Cerebellar cortex (tissue), 1 donor: Measurements from ENCODE around the gene DSCAM.

ENCODE experiments used
- DNase-seq: peaks from one replicate; pipeline ENCODE4 v3.0.0-alpha.2; 2015; ENCODE audit warnings: low spot score

The DSCAM gene

DNA sequence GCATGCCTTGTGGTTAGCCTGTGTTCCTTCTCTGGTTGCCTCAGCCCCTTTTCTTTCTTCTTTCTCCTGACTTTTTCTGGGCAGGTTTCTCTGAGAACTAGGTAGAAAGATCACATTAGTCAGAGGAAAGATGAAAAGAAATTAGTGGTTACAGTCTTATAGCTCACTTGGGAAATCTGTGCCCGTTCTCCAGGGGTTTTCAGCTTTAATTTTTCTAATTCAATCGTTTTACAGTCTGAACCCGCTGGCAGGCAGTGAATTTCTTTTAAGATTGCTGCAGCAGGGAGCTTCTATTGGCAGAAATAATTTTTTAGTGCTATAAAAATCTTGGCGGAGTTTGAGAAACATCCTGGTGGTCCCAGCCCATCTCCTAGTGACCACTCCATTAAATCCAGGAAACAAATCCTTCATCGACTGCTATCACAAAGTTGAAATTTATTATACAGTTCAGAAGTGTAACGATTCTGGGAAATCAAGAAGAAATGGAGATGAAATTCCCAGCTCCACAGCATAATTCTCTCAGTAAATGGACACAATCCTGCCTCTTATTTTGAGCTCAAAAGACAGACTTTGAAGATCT is 866.6 kb downstream of the DSCAM start:
- no peak for DNase-seq

DNA sequence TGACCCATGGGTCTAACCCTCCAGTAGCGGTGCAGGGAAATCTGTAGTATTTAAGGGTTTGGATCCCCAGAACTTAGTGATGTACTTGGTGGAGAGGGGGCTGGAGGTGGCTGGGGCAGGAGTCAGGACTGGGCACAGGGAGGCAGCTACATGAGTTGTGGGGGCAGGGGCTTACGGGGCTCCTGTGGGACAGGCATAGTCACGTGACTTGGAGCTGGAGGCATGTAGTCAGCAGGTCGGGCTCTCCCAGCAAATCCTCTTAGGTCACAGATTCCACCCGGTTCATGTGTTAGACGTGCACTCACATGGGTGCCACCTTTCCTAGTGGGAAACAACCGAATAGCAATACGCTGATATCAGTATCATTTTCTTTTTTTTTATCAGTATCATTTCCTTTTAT is 867.6 kb downstream of the DSCAM start:
- DNase-seq = no peak

GRCh38 chr21:39976800-39977199 is 870.2 kb downstream of the DSCAM start:
- no peak for DNase-seq

GRCh38 chr21:39972976-39973770 is 873.8 kb downstream of the DSCAM start:
- no peak for DNase-seq

DNA sequence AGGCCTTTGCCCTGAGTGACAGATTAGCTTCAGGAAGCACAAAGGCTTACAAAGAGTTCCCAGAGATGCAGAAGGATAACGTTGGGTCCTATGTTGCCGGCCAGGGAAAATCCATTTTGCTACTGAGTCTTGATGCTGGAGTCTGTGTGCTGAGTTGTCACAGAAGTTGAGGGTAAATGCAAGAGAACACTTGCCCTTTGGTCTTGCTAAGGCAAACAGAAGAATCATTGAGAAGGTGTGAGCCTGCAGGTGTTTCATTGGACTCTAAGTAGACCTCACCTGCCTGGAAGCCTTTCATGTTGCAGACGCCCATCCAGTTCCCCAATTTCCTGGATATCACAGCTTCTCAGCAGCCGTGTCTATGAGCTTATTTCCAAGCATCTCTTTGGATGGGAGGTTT is 874.5 kb downstream of the DSCAM start:
- DNase-seq = no peak

DNA sequence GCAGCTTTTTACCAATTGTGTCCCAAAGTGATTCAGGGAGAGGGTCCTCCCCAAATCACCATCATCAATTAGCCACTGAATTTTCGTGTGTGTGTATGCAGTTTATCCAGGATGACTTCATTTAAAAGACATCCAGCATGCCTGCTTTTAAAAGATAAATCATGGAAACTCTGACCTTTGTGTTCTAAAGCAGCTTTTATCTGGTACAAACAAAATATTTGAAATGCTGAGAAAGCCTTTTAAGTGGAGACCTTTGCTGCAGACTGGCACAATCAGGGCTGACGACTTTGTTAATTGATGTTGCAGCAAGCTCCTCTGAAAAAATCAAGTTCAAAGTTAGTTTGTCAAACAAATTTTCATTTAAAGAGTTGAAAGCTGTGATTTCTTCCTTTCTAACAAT is 875.0 kb downstream of the DSCAM start:
- DNase-seq = no peak

DNA sequence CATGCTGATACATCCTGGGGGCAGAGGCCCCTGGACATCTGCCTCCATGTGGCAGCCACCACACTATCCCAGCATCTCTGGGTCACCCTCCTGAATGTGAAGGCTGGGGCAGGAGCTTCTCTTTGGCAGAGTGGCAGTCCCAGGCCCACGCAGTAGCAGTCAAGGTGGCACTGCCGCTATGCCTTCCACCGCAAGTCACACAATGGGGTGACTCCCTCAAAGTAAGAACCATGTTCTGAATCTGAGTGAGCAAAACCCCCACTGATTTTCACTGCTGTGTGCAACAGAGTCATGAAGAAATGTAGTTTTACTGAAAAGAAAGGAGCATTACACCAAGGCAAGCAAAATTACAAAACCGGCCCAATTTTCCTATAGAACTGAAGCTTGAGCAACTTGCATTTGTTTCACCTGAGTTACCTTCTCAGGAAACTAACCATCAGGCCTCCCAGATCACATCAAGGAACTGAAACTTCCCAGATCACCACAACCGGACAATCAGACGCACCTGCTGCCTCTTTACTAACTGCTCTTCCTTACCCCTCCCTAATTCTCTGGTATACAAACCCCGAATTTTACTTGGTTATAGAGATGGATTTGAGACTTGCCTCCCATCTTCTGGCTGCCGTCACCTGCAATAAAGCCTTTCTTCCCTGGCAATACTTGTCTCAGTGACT is 877.1 kb downstream of the DSCAM start:
- DNase-seq = no peak

DNA sequence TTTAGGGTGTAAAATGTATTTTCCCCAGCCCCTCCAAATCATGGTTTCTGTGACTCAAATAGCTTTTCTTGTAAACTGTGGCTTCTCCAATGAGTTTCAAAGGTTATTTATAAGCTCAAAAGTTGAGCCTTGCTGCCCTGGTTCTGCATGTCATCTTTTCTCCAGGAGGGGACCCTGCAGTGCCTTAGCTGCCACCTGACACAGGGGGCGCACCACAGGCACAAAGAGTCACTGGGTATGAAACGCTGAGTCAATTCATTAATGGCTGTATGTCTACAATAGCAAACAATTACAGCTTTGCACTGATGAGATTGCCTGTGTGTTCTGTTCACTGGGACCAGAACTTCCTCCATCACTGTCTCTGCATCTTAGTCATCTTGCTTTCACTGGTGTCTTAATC is 878.9 kb downstream of the DSCAM start:
- DNase-seq = no peak

- no peak for DNase-seq
Measured at GRCh38 chr21:39966786-39967185, 880.2 kb downstream of the DSCAM start.

- no peak for DNase-seq
Measured at GRCh38 chr21:39965026-39965425, 881.9 kb downstream of the DSCAM start.

DNA sequence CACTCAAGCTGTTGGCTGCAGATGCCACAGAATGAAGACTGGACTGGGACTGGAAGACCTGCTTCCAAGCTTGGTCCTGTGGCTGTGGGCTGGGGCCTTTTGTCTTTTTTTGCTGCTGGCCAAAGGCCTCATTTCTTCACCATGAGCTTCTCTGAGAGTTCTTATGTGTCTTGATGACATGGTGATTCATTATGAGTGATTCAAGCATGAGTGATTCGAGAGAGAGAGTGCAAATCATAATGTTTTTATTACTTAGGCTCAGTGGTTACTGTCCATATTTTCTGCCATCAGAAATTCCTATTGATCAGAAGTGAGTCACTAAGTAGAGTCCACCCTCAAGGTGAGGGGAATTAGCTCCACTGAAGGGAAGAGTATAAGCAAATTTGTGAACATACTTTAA is 885.7 kb downstream of the DSCAM start:
- DNase-seq = no peak
